GM19468 (cell line): Measurements from ENCODE around the gene CPA2.

Source experiments
- ATAC-seq: cut with Tn5 transposase; IDR thresholded peaks from one replicate; pipeline ENCODE4 v1.9.1; 2021; ENCODE audit warnings: mild to moderate bottlenecking, moderate library complexity, moderate number of reproducible peaks; ENCODE audit not compliant: unreplicated experiment; ENCODE audit errors: extremely low read depth

Gene CPA2

GRCh38 chr7:130277763-130278643 is 11.3 kb downstream of the CPA2 start:
- ATAC-seq, result no peak

- ATAC-seq, result no peak
Measured at GRCh38 chr7:130278860-130279259, 12.2 kb downstream of the CPA2 start.

GRCh38 chr7:130279286-130279685 is 12.6 kb downstream of the CPA2 start:
- ATAC-seq, result no peak

GRCh38 chr7:130279906-130280305 is 13.2 kb downstream of the CPA2 start:
- no peak for ATAC-seq

- ATAC-seq, result no peak
Measured at GRCh38 chr7:130281260-130281659, 14.6 kb downstream of the CPA2 start.

GRCh38 chr7:130286881-130287280 is 20.2 kb downstream of the CPA2 start:
- no peak for ATAC-seq

GRCh38 chr7:130288168-130288567 is 21.5 kb downstream of the CPA2 start:
- no peak for ATAC-seq

GRCh38 chr7:130288829-130289228 is 22.2 kb downstream of the CPA2 start:
- no peak for ATAC-seq

GRCh38 chr7:130289478-130289877 is 22.8 kb downstream of the CPA2 start:
- no peak for ATAC-seq

- ATAC-seq, result no peak
Measured at GRCh38 chr7:130290745-130291144, 24.1 kb downstream of the CPA2 start.

GRCh38 chr7:130292682-130293257 is 26.1 kb downstream of the CPA2 start, which contains the start of gene CPA4:
TSS of gene CPA4 (plus strand) at chr7:130293161. CDS start at chr7:130293181, 20 bp downstream.
- no peak for ATAC-seq

- ATAC-seq, result no peak
Measured at GRCh38 chr7:130293521-130293920, 26.9 kb downstream of the CPA2 start.

- no peak for ATAC-seq
Measured at GRCh38 chr7:130294314-130294713, 27.7 kb downstream of the CPA2 start.

- ATAC-seq, result no peak
Measured at GRCh38 chr7:130296221-130296951, 29.7 kb downstream of the CPA2 start.

- ATAC-seq, result no peak
Measured at GRCh38 chr7:130297628-130298543, 31.2 kb downstream of the CPA2 start.

GRCh38 chr7:130298544-130299326 is 32.1 kb downstream of the CPA2 start:
- ATAC-seq, result no peak

- no peak for ATAC-seq
Measured at GRCh38 chr7:130299866-130300265, 33.2 kb downstream of the CPA2 start.

- ATAC-seq, result no peak
Measured at GRCh38 chr7:130301501-130302020, 34.9 kb downstream of the CPA2 start.

- ATAC-seq, result no peak
Measured at GRCh38 chr7:130302649-130303048, 36.0 kb downstream of the CPA2 start.
